ENCODE results near the gene EN1.

EN1 gene

DNA sequence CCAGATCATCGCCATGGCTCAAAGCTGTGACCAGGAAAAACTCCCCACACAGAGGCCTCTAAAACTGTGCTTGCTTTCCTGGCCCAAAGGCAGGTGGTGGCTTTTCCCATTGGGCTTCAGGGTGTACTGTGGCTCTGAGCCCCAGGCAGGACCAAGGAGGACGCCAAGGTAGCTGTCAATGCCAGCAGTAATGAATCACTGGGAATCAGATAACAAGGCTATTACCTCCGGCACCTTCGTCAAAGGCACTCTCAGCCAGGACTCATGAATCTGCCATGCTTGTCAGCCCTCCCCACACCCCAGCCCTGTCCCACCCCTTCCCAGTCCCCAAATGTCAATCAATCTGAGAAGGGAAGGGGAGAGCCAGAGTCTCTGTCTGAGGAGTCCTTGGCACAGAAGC lies 27.9 kb upstream of the EN1 start:
- Histone ChIP-seq H2AK5ac (ENCODE audit: low read length) (no peak overlapping the region), H3K14ac (ENCODE audit: low read length) (no peak overlapping the region), H3K4me3 (ENCODE audit: low read depth, low read length) (no peak overlapping the region), H4K91ac (ENCODE audit: low read depth, low read length) (no peak overlapping the region), H3K9me3 (ENCODE audit: insufficient read depth, low read depth, low read length) (no peaks in the 10 kb centered on the region), H3K4me2 (ENCODE audit: low read length) (no peak overlapping the region), H3K27ac (ENCODE audit: low read depth, low read length) (no peak overlapping the region), H2BK120ac (ENCODE audit: insufficient read depth, low read length, poor library complexity) (no peak overlapping the region), H3K79me1 (ENCODE audit: low read length) (no peaks in the 10 kb centered on the region), H3K23ac (ENCODE audit: low read length) (no peak overlapping the region), H3K18ac (ENCODE audit: low read length) (no peak overlapping the region), H3K4ac (ENCODE audit: low read depth, low read length) (no peak overlapping the region), H2AFZ (ENCODE audit: insufficient read depth, low read length, poor library complexity) (no peak overlapping the region), H2BK5ac (ENCODE audit: low read depth, low read length, poor library complexity) (no peak overlapping the region), H3K9ac (ENCODE audit: low read length) (no peak overlapping the region), H3K4me1 (ENCODE audit: control insufficient read depth in 1 of 2, insufficient read depth in 2 of 2, low read length in 2 of 2) (no peaks in the 10 kb centered on the region), H4K8ac (ENCODE audit: low read depth, low read length) (no peak overlapping the region), H4K12ac (ENCODE audit: low read depth, low read length) (no peak overlapping the region), H2BK12ac (ENCODE audit: low read length) (no peak overlapping the region), H3K79me2 (ENCODE audit: control insufficient read depth, insufficient read depth, low read length, poor library complexity) (no peaks in the 10 kb centered on the region), H3K36me3 (ENCODE audit: control insufficient read depth in 1 of 2, insufficient read depth in 2 of 2, low read length in 2 of 2) (no peaks in the 10 kb centered on the region), H3K27me3 (ENCODE audit: insufficient read depth, low read length) (no peaks in the 10 kb centered on the region)
- DNase-seq: peak in 1 of 2 donors; percentile 31
- no CpG with 5 or more reads among the region's 4 CpGs for WGBS (ENCODE audit: extremely low coverage, insufficient coverage, insufficient read length)

DNA sequence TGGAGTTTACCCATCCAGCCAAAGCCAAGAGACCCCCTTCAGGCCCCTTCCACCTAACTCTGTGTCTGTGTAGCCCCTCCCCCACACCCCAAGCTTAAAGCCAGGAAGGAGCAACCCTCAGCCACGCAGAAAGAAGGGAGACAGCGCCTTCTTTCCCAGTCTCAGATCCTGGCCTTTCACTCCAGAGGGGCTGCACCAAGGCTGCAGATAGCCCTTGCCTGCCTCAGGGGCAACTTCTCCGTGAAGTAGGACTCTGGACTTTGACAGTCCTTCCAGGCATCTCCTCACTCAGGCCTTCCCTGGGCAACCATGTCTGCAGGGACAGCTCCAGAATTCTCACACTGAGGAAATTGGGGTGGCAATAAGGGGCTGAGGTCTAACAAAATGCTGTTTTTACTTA lies 26.9 kb upstream of the EN1 start:
- Histone ChIP-seq H2BK5ac (ENCODE audit: low read depth, low read length, poor library complexity) (no peak overlapping the region), H3K79me1 (ENCODE audit: low read length) (no peaks in the 10 kb centered on the region), H2AK5ac (ENCODE audit: low read length) (no peak overlapping the region), H3K4ac (ENCODE audit: low read depth, low read length) (no peak overlapping the region), H3K79me2 (ENCODE audit: control insufficient read depth, insufficient read depth, low read length, poor library complexity) (no peaks in the 10 kb centered on the region), H3K14ac (ENCODE audit: low read length) (no peak overlapping the region), H2BK120ac (ENCODE audit: insufficient read depth, low read length, poor library complexity) (no peak overlapping the region), H3K9ac (ENCODE audit: low read length) (no peak overlapping the region), H3K27ac (ENCODE audit: low read depth, low read length) (no peak overlapping the region), H3K23ac (ENCODE audit: low read length) (no peak overlapping the region), H2BK12ac (ENCODE audit: low read length) (no peak overlapping the region), H4K12ac (ENCODE audit: low read depth, low read length) (no peak overlapping the region), H3K36me3 (ENCODE audit: control insufficient read depth in 1 of 2, insufficient read depth in 2 of 2, low read length in 2 of 2) (no peaks in the 10 kb centered on the region), H2AFZ (ENCODE audit: insufficient read depth, low read length, poor library complexity) (no peak overlapping the region), H4K91ac (ENCODE audit: low read depth, low read length) (no peak overlapping the region), H3K9me3 (ENCODE audit: insufficient read depth, low read depth, low read length) (no peaks in the 10 kb centered on the region), H4K8ac (ENCODE audit: low read depth, low read length) (no peak overlapping the region), H3K4me1 (ENCODE audit: control insufficient read depth in 1 of 2, insufficient read depth in 2 of 2, low read length in 2 of 2) (no peaks in the 10 kb centered on the region), H3K4me2 (ENCODE audit: low read length) (no peak overlapping the region), H3K27me3 (ENCODE audit: insufficient read depth, low read length) (no peaks in the 10 kb centered on the region), H3K18ac (ENCODE audit: low read length) (no peak overlapping the region), H3K4me3 (ENCODE audit: low read depth, low read length) (no peak overlapping the region)
- no peak for DNase-seq
- no CpG with 5 or more reads among the region's 3 CpGs for WGBS (ENCODE audit: extremely low coverage, insufficient coverage, insufficient read length)

DNA sequence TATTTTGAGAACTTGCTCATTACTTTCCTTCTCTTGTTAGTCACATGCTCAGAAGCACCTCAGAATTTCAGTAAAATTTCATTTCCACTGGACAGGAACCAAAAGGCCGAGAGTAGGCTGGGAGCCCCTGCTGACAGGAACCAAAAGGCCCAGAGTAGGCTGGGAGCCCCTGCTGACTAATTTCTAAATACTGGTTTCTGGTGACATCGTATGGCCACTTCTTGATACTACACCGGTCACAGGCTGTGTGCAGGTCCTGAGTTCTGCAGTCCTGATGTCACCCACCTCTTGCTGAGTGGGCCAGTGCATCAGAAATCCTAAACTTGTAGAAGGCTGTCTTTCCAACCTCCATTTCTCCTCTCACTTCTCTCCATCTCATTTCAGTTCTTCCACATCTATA lies 17.7 kb upstream of the EN1 start:
- no peak overlapping the region for H3K9ac ChIP-seq (ENCODE audit: low read length)
- H3K79me1 ChIP-seq (ENCODE audit: low read length): no peaks in the 10 kb centered on the region
- no CpG with 5 or more reads among the region's 3 CpGs for WGBS (ENCODE audit: extremely low coverage, insufficient coverage, insufficient read length)
- H3K27ac ChIP-seq (ENCODE audit: low read depth, low read length): no peak overlapping the region
- H3K4me1 ChIP-seq (ENCODE audit: control insufficient read depth in 1 of 2, insufficient read depth in 2 of 2, low read length in 2 of 2): no peaks in the 10 kb centered on the region
- no peak overlapping the region for H3K4ac ChIP-seq (ENCODE audit: low read depth, low read length)
- H3K36me3 ChIP-seq (ENCODE audit: control insufficient read depth in 1 of 2, insufficient read depth in 2 of 2, low read length in 2 of 2): no peaks in the 10 kb centered on the region
- no peaks in the 10 kb centered on the region for H3K79me2 ChIP-seq (ENCODE audit: control insufficient read depth, insufficient read depth, low read length, poor library complexity)
- H4K91ac ChIP-seq (ENCODE audit: low read depth, low read length): no peak overlapping the region
- no peak overlapping the region for H3K23ac ChIP-seq (ENCODE audit: low read length)
- no peak overlapping the region for H2AK5ac ChIP-seq (ENCODE audit: low read length)
- H3K9me3 ChIP-seq (ENCODE audit: insufficient read depth, low read depth, low read length): no peaks in the 10 kb centered on the region
- no peak overlapping the region for H4K8ac ChIP-seq (ENCODE audit: low read depth, low read length)
- no peak overlapping the region for H3K18ac ChIP-seq (ENCODE audit: low read length)
- peak; percentile 33 to 74 for DNase-seq
- H4K12ac ChIP-seq (ENCODE audit: low read depth, low read length): no peak overlapping the region
- H3K27me3 ChIP-seq (ENCODE audit: insufficient read depth, low read length): peaks cover 6% of the 10 kb centered on the region
- H2BK120ac ChIP-seq (ENCODE audit: insufficient read depth, low read length, poor library complexity): no peak overlapping the region
- H3K14ac ChIP-seq (ENCODE audit: low read length): no peak overlapping the region
- H2BK12ac ChIP-seq (ENCODE audit: low read length): no peak overlapping the region
- no peak overlapping the region for H3K4me2 ChIP-seq (ENCODE audit: low read length)
- no peak overlapping the region for H3K4me3 ChIP-seq (ENCODE audit: low read depth, low read length)
- no peak overlapping the region for H2AFZ ChIP-seq (ENCODE audit: insufficient read depth, low read length, poor library complexity)
- no peak overlapping the region for H2BK5ac ChIP-seq (ENCODE audit: low read depth, low read length, poor library complexity)

DNA sequence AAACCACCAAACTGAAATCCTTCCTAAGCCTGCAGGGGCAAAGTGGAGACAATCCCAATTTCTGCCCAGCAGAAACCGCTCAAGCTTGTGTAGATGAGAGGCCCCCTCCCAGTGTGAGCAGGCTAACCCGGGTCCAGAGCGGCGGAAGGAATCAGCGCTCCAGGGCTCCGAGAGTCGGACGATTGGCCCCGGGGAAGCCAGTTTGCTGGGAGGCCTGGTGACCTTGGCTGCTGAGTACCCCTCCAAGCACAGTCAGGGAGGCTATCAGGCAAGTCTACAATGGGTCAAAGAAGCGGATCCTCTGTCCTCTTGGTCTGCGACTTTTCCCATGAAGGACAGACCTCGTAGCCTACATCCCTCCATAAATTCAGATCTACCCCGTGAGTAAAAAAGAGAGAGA lies 16.8 kb upstream of the EN1 start:
- no peak overlapping the region for H2BK120ac ChIP-seq (ENCODE audit: insufficient read depth, low read length, poor library complexity)
- H2AFZ ChIP-seq (ENCODE audit: insufficient read depth, low read length, poor library complexity): no peak overlapping the region
- H3K4ac ChIP-seq (ENCODE audit: low read depth, low read length): no peak overlapping the region
- no peak overlapping the region for H2BK5ac ChIP-seq (ENCODE audit: low read depth, low read length, poor library complexity)
- DNase-seq: no peak
- H4K12ac ChIP-seq (ENCODE audit: low read depth, low read length): no peak overlapping the region
- no peak overlapping the region for H3K9ac ChIP-seq (ENCODE audit: low read length)
- no peak overlapping the region for H3K14ac ChIP-seq (ENCODE audit: low read length)
- H2BK12ac ChIP-seq (ENCODE audit: low read length): no peak overlapping the region
- H4K91ac ChIP-seq (ENCODE audit: low read depth, low read length): no peak overlapping the region
- peaks cover 12% of the 10 kb centered on the region for H3K27me3 ChIP-seq (ENCODE audit: insufficient read depth, low read length)
- no peaks in the 10 kb centered on the region for H3K9me3 ChIP-seq (ENCODE audit: insufficient read depth, low read depth, low read length)
- H4K8ac ChIP-seq (ENCODE audit: low read depth, low read length): no peak overlapping the region
- H3K18ac ChIP-seq (ENCODE audit: low read length): no peak overlapping the region
- no peaks in the 10 kb centered on the region for H3K79me1 ChIP-seq (ENCODE audit: low read length)
- no CpG with 5 or more reads among the region's 13 CpGs for WGBS (ENCODE audit: extremely low coverage, insufficient coverage, insufficient read length)
- no peak overlapping the region for H3K23ac ChIP-seq (ENCODE audit: low read length)
- H3K4me3 ChIP-seq (ENCODE audit: low read depth, low read length): no peak overlapping the region
- H3K36me3 ChIP-seq (ENCODE audit: control insufficient read depth in 1 of 2, insufficient read depth in 2 of 2, low read length in 2 of 2): no peaks in the 10 kb centered on the region
- no peak overlapping the region for H3K27ac ChIP-seq (ENCODE audit: low read depth, low read length)
- H2AK5ac ChIP-seq (ENCODE audit: low read length): no peak overlapping the region
- H3K4me2 ChIP-seq (ENCODE audit: low read length): no peak overlapping the region
- H3K79me2 ChIP-seq (ENCODE audit: control insufficient read depth, insufficient read depth, low read length, poor library complexity): no peaks in the 10 kb centered on the region
- no peaks in the 10 kb centered on the region for H3K4me1 ChIP-seq (ENCODE audit: control insufficient read depth in 1 of 2, insufficient read depth in 2 of 2, low read length in 2 of 2)

Measured in trophoblast cell (in vitro differentiated cells and primary cell).